Thyroid gland (tissue), 4 donors: Measurements from ENCODE around the gene SRRM2. TPM values are rescaled to one million over a fixed set of nuclear protein-coding genes. Genes with fewer than 3 reads are reported as not detected.
A peak's percentile ranks its signal among the peaks of the same experiment; 100 is the strongest.
"Not testable (repeated sequence)": the region's sequence is repeated elsewhere in the genome, so short reads cannot be mapped to it uniquely, and the experiment has no call there.

ENCODE experiments used
- DNase-seq, 2 donors: peaks; one replicate each; pipeline ENCODE4 v3.0.0-alpha.2; 2019
- H3K27ac ChIP-seq, 3 donors: fragments of 200-600 bp; sonication (generic); 1 replicate in 2 of 3; 2 replicates in 1 of 3; pipeline ENCODE4 v1.5.1; 2016 to 2019; ENCODE audit warnings: mild to moderate bottlenecking in 1 of 3, moderate library complexity in 1 of 3
- H3K27me3 ChIP-seq: fragments of 200-600 bp; sonication (generic); one replicate; pipeline ENCODE4 v1.5.1; 2019
- H3K36me3 ChIP-seq, 2 donors: fragments of 200-600 bp; sonication (generic); one replicate each; pipeline ENCODE4 v1.5.1; 2016 to 2019
- H3K4me1 ChIP-seq, 2 donors: fragments of 200-600 bp; sonication (generic); one replicate each; pipeline ENCODE4 v1.5.1; 2017 to 2019
- H3K4me3 ChIP-seq, 3 donors: fragments of 200-600 bp; sonication (generic); replicated peaks in 1 of 3; 1 replicate in 2 of 3; 2 replicates in 1 of 3; pipeline ENCODE4 v1.5.1; 2016; ENCODE audit warnings: mild to moderate bottlenecking in 1 of 3
- H3K9me3 ChIP-seq: fragments of 200-600 bp; sonication (generic); one replicate; pipeline ENCODE4 v1.5.1; 2017
- POLR2A ChIP-seq, 2 donors: fragments of 450-650 bp; IDR thresholded peaks; one replicate each; pipeline ENCODE4 v1.6.1; 2017; ENCODE audit warnings: antibody characterized with exemption in 2 of 2, mild to moderate bottlenecking in 2 of 2, moderate library complexity in 1 of 2
- WGBS, 2 donors: methylation state at CpG; one replicate each; pipeline ENCODE4 v1.1.5; 2017; 5-methylcytosine and 5-hydroxymethylcytosine counted together
- intact Hi-C: fragments of 100-400 bp; cut with DNase I; formaldehyde crosslinking; loops from one replicate; pipeline ENCODE4 v1.15.1; 2023
- total RNA-seq, 4 donors: library from RNA; depleted of rRNA; stranded (reverse); fragments of >200 nt; gene quantifications; one replicate each; pipeline ENCODE4 v1.2.3, GENCODE V29; 2016
- TF ChIP-seq, protein P1 (sequence below), 6 experiments: fragments of 200-600 bp in 3 of 6; fragments of 450-650 bp in 3 of 6; sonication (generic) in 3 of 6; IDR thresholded peaks; one replicate each; pipeline ENCODE4 v1.5.1; 2016 to 2019; ENCODE audit warnings: antibody characterized with exemption in 6 of 6, mild to moderate bottlenecking in 2 of 6, inconsistent platforms in 1 of 6, moderate library complexity in 1 of 6

Gene SRRM2
- total RNA-seq, 4 donors from 2014 or later, result 262 to 378 (median 312) TPM

DNA sequence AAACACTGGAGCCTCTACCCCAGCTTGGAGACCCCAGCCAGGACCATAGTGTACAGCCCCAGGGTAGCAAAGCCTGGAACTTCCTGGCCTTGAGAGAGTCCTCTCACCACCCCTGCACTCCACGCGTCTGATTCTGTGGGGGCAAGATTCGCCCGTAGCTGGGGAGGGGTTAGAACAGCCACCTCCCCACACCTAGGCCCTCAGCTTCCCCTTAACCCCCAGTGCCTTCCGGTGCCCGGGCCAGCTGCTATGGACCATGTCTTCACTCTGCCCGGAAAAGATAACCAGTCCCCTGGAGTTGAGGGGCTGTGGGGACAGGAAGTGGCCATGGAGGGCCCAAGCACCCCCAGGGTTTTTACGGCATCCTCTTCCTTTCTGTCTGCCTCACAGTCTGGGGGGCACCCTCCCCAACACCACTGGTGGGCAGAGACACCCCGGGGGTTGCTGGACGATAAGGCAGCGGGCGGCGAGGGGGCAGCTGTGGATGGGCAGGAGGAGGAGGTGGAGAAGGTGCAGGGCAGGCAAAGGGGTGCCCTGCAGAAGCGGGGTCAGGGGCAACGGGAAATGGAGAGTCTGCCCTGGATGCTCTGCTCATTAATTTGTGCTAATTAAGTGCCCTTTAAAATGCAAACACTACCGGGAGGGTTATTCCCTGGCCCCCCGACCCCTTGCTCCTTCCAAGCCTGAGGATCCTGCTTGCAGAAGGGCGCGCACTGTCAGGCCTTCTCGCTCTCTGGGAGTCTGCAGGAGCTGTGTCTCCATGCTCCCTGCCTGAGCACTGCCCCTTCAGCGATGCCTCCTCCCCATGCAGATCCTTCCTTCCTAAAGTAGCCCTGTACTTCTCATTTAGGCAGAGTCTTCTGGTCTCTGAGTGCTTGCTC lies 34.8 kb upstream of the SRRM2 start:
- no peak overlapping the region for H3K4me3 ChIP-seq
- no peaks in the 10 kb centered on the region for H3K27me3 ChIP-seq
- no peaks in the 10 kb centered on the region for H3K9me3 ChIP-seq
- peaks cover 4 to 30% of the 10 kb centered on the region in 2 donors for H3K4me1 ChIP-seq
- intact Hi-C loops, result loop anchor here (5.0 kb wide), 1 partner anchor 35 kb away; the partner anchor contains the start of gene KCTD5
- H3K27ac ChIP-seq, result no peak overlapping the region
- 82 to 89% methylated on average over 21 of the region's 21 CpGs for WGBS, 2 donors
- TF ChIP-seq, protein P1, sequence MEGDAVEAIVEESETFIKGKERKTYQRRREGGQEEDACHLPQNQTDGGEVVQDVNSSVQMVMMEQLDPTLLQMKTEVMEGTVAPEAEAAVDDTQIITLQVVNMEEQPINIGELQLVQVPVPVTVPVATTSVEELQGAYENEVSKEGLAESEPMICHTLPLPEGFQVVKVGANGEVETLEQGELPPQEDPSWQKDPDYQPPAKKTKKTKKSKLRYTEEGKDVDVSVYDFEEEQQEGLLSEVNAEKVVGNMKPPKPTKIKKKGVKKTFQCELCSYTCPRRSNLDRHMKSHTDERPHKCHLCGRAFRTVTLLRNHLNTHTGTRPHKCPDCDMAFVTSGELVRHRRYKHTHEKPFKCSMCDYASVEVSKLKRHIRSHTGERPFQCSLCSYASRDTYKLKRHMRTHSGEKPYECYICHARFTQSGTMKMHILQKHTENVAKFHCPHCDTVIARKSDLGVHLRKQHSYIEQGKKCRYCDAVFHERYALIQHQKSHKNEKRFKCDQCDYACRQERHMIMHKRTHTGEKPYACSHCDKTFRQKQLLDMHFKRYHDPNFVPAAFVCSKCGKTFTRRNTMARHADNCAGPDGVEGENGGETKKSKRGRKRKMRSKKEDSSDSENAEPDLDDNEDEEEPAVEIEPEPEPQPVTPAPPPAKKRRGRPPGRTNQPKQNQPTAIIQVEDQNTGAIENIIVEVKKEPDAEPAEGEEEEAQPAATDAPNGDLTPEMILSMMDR (IDR thresholded peaks at IDR 0.05), result no peak
- TF ChIP-seq POLR2A (IDR thresholded peaks at IDR 0.05), result no peak
- H3K36me3 ChIP-seq, result no peaks in the 10 kb centered on the region
- no peak for DNase-seq

DNA sequence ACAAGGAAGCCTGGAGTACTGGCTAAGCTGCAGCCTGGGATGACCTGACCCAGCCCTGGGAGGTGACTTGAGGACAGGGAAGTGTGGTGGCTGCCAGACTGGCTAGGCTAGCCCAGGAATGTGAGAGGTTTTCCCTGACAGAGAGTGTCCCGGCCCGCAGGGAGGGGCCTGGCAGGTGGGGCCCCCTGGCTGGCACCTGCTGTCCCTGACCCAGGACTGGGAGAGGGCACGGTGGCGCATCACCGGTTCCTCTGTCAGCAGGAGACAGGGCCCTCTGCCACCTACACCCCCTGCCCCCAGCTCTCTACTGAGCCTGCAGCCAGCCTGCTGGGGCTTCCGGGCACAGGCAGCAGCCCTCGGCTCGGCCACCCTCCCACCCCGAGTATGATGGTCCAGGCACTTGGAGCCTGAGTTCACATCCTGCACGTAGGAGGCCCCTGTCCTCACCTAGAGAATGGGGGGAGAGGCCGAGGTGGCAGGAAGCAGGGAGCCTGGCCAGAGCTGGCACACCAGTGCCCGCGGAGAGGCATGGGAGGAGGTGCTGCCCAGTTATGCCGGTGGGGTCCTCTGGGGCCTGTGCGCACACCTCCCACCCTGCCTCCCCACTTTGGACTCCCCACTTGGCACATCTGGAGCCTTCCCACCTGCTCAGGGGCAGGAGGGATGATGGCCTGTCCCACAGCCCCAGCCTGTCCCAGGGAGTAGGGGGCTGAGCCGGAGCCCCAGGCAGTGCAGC lies 32.9 kb upstream of the SRRM2 start:
- TF ChIP-seq POLR2A (IDR thresholded peaks at IDR 0.05), result no peak
- TF ChIP-seq, protein P1 (IDR thresholded peaks at IDR 0.05), result no peak

DNA sequence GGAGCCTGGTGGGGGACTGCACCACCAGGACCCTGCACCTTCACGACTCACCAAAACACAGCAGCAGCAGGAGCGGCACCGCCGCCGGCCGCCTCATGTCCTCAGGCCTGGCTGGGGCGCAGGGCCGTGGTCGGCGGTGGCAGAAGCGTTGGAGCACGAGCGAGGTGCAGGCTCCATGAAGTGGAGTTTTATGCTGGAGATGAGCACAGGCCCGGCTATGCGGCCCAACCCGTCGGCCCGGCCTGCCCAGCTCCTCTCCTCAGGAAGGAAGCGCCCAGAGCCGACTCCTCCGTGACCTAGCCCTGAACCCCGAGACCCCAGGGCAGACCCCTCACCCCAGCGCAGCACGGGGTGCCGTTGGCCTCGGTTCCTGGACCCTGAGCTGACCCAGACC lies 32.4 kb upstream of the SRRM2 start, which contains the start of gene PRSS27:
Gene PRSS27 (minus strand): TSS at position 161 of the 394 bp plus-strand sequence. CDS start 64 bp downstream, at position 97.
- TF ChIP-seq POLR2A (IDR thresholded peaks at IDR 0.05), result no peak
- TF ChIP-seq, protein P1 (IDR thresholded peaks at IDR 0.05), result no peak
- H3K27ac ChIP-seq, result peak within 1 kb of the TSS; percentile 10 to 65 (median 65)
- H3K36me3 ChIP-seq, result no peaks in the 10 kb centered on the region
- DNase-seq, result no peak
- 78 to 82% methylated on average over 23 to 26 of the region's 26 CpGs for WGBS, 2 donors
- no peaks in the 10 kb centered on the region for H3K9me3 ChIP-seq
- H3K4me1 ChIP-seq, result peaks cover 4 to 30% of the 10 kb centered on the region in 2 donors
- peak within 1 kb of the TSS in 2 of 3 donors; percentile 48 to 52 for H3K4me3 ChIP-seq
- intact Hi-C loops, result no loop called here
- H3K27me3 ChIP-seq, result no peaks in the 10 kb centered on the region

More for the DNA sequence above, 32.9 kb upstream of the SRRM2 start:
- Histone ChIP-seq H3K27me3 (no peaks in the 10 kb centered on the region), H3K4me3 (no peak overlapping the region), H3K36me3 (no peaks in the 10 kb centered on the region), H3K4me1 (peaks cover 4 to 30% of the 10 kb centered on the region in 2 donors), H3K27ac (no peak overlapping the region), H3K9me3 (no peaks in the 10 kb centered on the region)
- no peak for DNase-seq
- 70 to 73% methylated on average over 6 to 8 of the region's 16 CpGs for WGBS, 2 donors
- intact Hi-C loops, result loop anchor here (5.0 kb wide), 1 partner anchor 37 kb away; the partner anchor contains the start of gene KCTD5

DNA sequence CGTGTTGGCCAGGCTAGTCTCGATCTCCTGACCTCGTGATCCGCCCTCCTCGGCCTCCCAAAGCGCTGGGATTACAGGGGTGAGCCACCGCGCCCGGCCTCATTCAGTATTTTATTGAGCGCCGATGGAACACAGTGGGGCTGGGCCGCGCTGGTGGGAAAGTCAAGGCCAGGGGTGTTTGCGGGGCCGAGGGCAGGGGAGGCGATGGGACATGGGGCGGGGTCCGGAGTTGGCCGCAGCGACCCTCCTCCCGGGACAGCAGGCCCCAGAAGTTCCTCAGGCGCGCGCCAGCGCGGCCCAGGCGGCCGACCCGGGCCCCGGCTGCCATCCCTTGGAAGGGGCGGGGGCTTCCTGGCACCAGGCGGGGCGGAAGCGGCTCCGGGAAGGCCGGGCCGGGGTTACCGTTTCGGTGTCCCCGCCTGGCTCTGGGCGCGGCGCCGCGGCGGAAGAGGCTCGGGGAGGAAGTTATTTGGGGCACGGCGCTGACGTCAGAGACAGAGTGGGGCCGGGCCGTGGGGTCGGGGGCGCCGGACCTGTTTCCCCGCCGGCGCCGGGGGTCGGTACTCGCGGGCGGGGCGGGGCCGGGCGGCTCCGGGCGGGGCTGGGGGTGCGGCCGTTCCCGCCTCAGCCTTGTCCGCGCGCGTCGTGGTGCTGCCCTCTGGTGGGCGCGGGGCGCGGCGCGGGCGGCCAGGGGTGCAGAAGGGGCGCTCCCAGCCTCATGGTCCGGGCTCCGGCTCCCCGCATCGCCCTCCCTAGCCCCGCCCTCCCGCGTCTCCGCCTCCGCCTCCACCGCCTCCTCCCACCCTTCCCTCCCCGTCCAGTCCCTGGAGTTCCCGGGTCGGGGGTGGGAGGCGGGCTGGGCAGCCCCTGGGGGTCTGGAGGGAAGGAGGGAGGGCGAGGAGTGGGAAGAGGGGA lies 31.5 kb upstream of the SRRM2 start:
- H3K27me3 ChIP-seq, result no peaks in the 10 kb centered on the region
- 4 to 7% methylated on average over 18 to 34 of the region's 99 CpGs for WGBS, 2 donors
- H3K9me3 ChIP-seq, result no peaks in the 10 kb centered on the region
- DNase-seq, result peak; percentile 79 to 84
- H3K4me3 ChIP-seq, result peak overlapping the region in 2 of 3 donors; percentile 48 to 52
- TF ChIP-seq, protein P1 (IDR thresholded peaks at IDR 0.05), result peak in 5 of 6 experiments; percentile 17 to 98 (median 63)
- TF ChIP-seq POLR2A (IDR thresholded peaks at IDR 0.05), result no peak
- peak overlapping the region; percentile 10 to 65 (median 65) for H3K27ac ChIP-seq
- H3K36me3 ChIP-seq, result no peaks in the 10 kb centered on the region
- H3K4me1 ChIP-seq, result peaks cover 4 to 24% of the 10 kb centered on the region in 2 donors
- intact Hi-C loops, result no loop called here

DNA sequence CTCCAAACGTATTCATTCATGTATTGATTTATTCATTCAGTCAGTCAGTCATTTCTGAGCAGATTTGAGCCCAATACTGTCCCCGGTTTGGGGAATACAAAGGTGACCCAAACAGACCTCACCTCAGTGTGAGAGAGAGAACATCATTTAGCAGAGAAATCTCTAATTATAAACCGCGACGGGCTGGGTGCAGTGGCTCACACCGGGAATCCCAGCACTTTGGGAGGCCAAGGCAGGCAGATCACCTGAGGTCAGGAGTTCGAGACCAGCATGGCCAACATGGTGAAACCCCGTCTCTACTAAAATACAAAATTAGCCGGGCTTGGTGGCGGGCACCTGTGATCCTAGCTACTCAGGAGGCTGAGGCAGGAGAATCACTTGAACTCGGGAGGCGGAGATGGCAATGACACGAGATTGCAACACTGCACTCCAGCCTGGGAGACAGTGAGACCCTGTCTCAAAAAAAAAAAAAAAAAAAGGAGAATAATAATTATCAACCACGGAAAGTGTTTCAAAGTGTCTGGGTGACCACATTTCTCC lies 30.7 kb upstream of the SRRM2 start:
- DNase-seq, intact Hi-C loops, H3K9me3 ChIP-seq, H3K27me3 ChIP-seq, H3K36me3 ChIP-seq: not testable (repeated sequence)
- WGBS, 2 donors, result 42 to 46% methylated on average over 14 of the region's 14 CpGs
- H3K27ac ChIP-seq, result peak overlapping the region in 1 of 3 donors; percentile 65
- H3K4me1 ChIP-seq, result peaks cover 4 to 24% of the 10 kb centered on the region in 2 donors
- peak overlapping the region in 1 of 3 donors; percentile 52 for H3K4me3 ChIP-seq
